AG09309 (cell line): ENCODE data around the gene MT1B.

Experiments
- DNase-seq: peaks from one replicate; pipeline ENCODE4 v3.0.0-alpha.2; 2010; ENCODE audit warnings: low read depth
- H3K4me3 ChIP-seq: 2 replicates; pipeline ENCODE4 v1.5.1; 2011; ENCODE audit warnings: mild to moderate bottlenecking, low read depth, low read length, moderate library complexity; ENCODE audit not compliant: control insufficient read depth
- TF ChIP-seq, protein P1 (sequence below): IDR thresholded peaks from 2 replicates; pipeline ENCODE4 v1.5.1; 2011; ENCODE audit warnings: mild to moderate bottlenecking, low read depth, low read length, inconsistent platforms; ENCODE audit not compliant: insufficient read depth, control insufficient read depth; ENCODE audit errors: missing control alignments

MT1B gene

DNA sequence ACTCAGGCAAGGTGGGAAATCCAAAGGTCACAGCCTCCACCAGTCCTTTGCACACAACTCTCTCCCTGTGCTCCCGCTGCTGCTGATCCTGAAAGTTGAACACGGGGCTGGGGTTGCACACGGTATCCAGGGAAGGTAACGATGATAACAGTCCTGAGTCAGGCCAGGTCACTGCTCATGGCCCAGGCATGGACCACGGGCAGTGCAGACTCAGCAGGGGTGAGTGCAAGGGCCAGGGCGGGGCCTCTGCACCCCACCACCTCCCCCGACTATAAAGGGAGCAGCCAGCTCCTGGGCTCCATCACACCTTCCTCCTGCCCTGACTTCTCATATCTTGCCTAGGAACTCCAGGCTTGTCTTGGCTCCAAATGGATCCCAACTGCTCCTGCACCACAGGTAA is at the start of gene MT1B:
Gene MT1B (plus strand): TSS at position 301 of the 400 bp plus-strand sequence. CDS start 68 bp downstream, at position 369.
- TF ChIP-seq, protein P1, sequence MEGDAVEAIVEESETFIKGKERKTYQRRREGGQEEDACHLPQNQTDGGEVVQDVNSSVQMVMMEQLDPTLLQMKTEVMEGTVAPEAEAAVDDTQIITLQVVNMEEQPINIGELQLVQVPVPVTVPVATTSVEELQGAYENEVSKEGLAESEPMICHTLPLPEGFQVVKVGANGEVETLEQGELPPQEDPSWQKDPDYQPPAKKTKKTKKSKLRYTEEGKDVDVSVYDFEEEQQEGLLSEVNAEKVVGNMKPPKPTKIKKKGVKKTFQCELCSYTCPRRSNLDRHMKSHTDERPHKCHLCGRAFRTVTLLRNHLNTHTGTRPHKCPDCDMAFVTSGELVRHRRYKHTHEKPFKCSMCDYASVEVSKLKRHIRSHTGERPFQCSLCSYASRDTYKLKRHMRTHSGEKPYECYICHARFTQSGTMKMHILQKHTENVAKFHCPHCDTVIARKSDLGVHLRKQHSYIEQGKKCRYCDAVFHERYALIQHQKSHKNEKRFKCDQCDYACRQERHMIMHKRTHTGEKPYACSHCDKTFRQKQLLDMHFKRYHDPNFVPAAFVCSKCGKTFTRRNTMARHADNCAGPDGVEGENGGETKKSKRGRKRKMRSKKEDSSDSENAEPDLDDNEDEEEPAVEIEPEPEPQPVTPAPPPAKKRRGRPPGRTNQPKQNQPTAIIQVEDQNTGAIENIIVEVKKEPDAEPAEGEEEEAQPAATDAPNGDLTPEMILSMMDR: no peak
- no peak within 1 kb of the TSS for H3K4me3 ChIP-seq
- DNase-seq: no peak

- H3K4me3 ChIP-seq: no peak overlapping the region
- TF ChIP-seq, protein P1: peak; percentile 59
- no peak for DNase-seq
Measured at GRCh38 chr16:56603589-56603988, 48.1 kb upstream of the MT1B start.

GRCh38 chr16:56604966-56605365 is 46.7 kb upstream of the MT1B start:
- no peak for DNase-seq
- TF ChIP-seq, protein P1: no peak
- no peak overlapping the region for H3K4me3 ChIP-seq

DNA sequence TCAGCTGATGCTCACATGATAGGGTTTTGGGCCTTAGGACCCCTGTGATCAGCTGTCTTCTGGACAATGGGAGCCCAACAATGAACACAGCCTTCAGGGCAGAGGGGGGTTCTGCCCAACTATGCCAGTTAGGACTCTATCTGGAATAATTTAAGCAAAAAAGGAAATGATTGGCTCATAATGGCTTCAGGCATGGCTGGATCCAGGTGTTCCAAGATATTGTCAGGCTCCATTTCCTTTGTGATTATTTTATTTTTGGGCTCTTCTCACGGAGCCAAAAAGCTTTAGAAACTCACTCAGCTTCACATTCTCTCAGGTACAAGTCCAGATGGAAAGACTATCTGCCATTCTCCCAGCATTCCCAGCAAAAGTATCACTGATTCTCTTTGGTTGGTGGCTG is 46.2 kb upstream of the MT1B start:
- H3K4me3 ChIP-seq: no peak overlapping the region
- no peak for DNase-seq
- TF ChIP-seq, protein P1: no peak

DNA sequence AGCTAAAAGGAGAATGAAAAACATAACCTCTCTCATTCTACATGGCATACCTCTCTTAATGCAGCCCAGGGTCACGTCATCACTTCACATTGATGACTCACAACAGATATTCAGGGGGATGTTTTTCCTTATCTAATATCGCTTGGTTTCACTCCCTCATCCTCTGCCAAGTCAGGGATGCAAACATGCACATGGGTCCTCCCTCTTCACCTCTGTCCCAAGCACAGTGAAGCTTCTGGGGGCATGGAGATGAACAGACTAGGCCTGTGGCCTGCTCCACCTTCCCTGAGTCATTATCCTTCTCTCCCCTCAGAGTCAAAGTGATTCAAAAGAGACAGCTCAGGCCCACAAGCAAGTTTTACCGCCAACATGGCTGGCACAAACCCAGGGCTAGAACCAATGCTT is 45.6 kb upstream of the MT1B start:
- TF ChIP-seq, protein P1: no peak

DNA sequence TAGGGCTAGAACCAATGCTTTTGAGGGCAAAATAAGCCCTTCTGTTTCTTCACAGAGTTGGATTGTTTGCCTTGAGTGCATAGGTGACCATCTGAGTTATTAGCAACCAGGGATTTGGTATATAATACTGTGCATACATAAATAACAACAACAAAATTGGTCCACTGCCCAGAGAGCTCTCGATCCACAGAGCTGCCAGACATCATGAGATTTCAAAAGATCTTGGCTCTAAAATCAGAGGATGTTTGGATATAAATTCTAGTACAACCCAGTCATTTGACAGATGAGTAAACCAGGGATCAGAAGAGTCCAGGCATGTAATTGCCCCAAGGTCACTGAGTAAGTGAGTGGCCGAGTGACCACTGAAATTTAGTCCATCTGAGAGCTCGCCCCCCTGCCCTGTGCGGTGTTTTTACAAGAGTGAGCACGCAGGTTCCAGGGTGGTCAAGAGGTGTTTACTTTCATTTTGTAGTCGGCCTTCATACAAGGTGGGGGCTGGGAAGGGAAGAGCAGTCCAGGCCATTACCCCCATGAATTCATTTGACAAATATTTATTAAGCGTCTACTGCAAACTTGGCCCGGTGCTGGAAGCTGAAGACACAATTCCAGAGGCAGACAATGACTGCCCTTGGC is 45.1 kb upstream of the MT1B start:
- H3K4me3 ChIP-seq: peak overlapping the region; percentile 33
- peak; percentile 74 for DNase-seq

More for the DNA sequence above, 45.6 kb upstream of the MT1B start:
- no peak overlapping the region for H3K4me3 ChIP-seq
- DNase-seq: peak; percentile 41

More for the DNA sequence above, 45.1 kb upstream of the MT1B start:
- TF ChIP-seq, protein P1: no peak
